ENCODE measurements around the gene ZNF319.
A peak's percentile ranks its signal among the peaks of the same experiment; 100 is the strongest.

Gene ZNF319

DNA sequence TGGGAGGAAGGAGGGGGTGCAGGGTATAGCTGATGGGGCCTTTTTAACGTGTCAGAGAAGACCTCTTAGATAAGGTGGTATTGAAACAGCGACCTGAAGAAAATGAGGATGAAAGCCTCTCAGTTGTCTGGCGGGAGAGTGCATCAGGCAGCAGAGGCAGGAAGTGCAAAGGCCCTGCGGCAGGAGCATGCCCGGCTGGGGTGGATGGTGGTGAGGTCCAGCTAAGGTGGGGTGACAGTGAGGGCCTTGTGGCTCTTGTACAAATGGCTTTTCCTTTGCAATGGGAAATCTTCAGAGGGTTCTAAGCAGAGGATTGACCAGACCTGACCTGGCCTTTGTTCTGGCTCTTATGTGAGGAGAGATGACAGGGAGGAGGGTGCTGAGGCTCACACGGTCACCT lies 36.5 kb upstream of the ZNF319 start:
- no peak for DNase-seq

DNA sequence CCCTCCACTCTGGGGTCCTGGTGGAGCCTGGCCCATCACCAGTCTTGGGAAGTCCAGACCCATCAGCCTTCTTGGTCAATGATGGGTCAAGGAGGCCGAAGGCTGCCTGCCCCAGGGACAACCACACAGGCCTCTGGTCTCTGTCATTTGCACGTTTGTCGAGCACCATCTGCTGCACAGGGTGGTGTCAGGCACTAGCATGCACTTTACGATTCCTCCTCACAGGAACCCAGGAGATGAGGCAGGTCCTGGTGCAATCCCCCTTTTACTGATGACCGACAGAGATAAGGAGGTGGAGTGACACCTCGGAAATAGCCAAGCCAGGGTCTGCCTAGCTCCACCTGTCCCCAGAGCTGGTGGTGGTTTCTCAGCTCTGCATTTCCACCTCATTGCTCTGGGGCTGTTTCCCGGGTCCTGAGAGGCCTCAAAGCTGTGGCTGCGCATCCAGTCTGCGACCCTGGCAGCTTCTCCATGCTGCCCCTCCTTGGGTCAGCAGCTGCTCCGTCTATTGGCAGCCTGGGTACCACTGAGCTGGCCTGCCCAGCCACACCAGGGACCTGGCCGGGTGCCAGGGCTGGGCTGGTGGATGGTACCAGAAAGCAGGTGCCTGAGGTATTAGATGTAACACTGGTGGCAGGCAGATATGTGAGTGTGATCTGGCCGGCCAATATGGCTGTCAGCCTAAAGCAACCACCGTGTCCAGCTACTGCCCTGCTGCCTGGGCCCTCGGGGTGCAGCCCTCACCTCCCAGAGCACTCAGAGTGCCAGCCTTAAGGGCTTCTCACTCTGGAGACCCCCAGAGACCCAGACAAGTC lies 35.1 kb upstream of the ZNF319 start:
- DNase-seq: no peak

DNA sequence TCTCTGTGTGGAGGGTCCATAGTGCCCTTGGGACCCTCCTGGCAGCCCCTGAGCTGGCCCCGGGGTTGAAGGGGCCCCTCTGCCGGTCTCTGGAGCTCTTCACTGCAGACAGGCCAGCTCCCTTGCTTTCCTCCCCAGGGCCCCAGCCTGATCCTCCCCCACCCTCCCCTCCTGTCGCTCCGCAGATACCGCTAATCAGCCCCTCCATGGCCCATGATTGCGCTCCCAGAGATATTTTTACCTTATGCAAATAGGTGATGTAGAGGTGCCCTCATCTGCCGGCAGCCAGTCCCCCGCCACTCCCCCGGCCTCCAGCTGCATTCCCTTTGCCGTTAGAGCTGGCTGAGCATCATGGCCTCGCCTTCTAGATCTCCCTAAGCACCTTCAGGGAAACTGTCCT lies 34.3 kb upstream of the ZNF319 start:
- no peak for DNase-seq

DNA sequence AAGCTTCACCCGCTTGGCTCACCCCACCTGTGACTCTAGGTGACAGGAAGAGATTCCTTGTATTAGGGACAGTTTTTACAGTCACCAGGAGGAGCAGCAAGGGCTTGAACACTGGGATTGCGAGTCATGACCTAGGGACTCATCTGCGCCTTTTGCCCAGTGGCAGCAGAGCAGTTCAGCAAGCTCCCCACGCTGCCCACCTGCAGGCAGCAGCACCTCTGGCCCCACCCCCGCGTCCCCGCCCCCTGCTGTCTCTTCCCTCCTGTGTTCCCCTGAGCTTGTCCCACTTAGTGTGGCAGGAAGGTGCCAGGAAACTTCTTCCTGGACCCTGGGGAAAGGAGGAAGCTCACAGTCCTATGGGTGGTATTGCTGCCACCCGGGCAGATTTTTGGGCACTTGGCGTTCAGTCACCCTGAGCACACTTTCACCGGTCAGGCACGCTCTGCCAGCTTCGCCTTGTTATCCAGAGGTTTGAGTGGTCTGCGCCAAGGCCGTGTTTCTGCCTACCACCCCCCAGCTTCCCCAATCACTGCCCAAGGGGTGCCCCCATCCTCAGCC lies 33.7 kb upstream of the ZNF319 start:
- no peak for DNase-seq

DNA sequence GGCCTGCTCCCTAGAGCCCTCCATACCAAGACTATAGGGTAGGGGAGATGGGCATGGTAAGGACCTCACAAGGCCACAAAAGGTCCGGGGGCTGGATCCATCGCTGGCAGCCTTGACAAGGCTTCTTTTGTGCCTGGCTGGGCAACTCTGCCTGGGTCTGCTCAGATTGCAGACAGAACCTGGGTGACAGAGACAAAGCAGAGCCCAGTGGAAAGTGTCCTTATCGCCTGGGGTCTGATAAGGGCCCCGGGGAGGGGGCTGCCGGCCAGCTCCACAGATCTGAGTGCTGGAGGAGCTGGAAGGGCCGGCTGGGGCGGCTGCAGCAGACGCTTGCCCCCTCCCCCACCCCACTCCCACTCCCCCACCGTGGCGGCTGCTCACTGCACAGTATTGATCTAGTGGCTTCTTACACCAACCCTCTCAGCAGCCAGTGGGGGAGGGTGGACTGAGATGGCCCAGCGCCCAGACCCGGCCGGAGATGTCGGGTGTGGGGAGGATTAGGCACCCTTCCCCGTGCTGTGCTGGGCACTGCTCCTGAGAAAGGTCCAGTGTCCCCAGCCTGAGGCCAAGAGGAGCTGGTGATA lies 32.3 kb upstream of the ZNF319 start:
- DNase-seq: no peak

DNA sequence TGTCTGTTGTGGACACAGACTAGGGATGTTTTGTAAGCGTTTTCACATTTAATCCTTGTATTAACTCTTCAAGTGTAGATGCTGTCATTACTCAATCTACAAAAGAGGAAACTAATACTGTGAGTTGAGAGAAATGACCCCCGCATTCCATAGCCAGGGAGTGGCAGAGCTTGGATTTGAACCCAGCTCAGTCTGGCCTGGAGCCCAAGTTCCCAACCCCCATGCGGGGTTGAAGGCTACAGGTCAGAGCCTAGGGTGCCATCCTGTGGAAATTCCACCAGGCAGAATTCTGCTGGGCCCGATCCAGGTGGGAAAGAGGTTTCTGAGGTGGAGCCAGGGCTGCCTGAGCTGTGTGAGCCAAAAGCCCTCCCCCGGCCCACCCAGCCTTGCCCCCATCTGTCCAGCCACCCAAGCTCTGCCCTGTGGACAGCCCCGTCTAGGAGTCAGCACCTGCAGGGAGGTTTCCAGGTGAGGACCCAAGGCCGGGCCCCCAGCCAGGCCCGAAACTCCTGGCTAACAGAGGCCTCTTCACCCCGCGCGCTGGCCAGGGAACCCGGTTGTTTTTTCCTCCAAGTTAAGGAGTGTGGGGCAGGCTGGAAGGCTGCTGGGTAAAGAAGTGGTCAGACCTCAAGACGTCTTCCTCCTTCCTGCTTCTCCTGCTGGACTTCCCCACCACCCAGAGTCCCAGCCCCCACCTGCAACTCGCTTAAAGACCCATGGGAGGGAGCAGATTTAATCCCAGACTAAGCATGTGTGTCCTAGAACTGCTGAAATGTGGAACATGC lies 30.7 kb upstream of the ZNF319 start:
- DNase-seq: no peak

DNA sequence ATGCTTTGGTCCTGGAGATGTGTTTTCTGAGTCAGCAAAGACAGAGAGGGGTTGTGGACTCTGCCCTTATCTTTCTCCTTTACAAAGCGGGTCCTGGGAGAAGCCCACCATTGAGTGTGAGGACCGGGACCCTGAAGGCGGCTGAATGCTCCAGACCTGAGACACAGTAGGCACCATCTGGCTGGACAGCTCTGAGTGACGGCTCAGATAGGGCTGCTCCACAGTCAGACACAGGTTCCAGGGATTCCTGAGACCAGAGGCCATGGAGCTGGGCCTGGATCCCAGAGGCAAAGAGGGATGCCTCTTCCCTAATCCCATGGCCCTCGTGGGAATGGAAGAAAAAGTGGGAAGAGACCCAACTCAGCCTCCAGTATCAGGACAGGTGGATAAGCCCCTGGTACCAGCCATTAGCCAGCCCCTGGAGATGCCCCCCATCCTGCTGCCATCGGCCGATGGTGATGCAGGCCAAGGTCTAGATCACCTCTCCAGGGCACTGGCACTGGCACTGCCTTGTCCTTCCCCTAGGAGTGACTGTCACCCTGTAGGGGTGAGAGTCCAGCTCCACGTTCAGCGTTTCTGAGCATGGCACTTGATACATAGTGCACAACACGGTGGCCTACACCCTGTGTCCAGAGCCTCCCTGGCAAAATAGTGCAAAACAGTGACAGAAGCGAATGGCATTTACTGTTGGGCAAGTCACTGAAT lies 29.8 kb upstream of the ZNF319 start:
- no peak for DNase-seq

DNA sequence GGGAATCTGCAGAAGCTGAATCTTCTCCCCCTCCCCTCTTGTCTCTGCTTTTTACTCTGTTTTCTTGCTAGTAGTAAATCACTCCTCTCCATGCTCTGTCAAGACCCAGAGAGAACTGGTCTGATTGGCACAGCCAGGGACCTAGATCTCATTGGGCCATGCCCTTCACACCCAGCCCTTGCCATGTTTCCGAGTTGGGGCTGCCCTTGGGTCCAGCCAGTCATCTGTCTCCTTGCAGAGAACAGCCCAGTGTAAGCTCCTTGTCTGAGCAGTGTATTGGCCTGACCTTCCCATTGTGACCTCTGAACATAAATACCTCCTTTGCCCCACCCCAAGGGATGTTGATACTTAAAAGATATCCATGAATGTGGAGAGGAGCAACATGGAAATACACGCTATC lies 28.9 kb upstream of the ZNF319 start:
- no peak for DNase-seq

DNA sequence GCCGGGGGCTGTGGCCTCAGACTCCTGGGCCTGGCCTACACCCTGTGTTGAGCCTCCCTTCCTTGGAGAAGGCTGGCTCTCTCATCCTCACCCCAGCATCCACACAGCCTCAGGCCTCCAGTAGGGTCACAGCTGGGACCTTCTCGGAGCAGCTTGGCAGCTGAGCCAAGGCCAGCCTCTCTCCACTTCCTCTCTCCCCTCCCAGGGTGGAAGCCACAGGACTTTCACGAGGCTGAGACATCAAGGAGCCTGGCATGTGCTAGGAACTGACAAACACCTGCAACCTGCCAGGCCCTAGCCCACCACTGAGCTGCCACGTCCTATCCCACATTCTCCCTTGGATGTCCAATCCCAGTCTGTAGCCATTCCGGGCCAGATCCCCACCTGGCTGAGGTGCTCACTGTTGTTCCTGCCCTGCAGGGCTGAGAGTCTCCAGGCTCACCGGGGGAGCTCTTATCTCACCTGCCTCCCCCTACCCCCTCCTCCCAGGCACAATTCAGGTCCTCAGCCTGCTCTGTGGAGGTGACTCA lies 28.1 kb upstream of the ZNF319 start:
- DNase-seq: no peak

DNA sequence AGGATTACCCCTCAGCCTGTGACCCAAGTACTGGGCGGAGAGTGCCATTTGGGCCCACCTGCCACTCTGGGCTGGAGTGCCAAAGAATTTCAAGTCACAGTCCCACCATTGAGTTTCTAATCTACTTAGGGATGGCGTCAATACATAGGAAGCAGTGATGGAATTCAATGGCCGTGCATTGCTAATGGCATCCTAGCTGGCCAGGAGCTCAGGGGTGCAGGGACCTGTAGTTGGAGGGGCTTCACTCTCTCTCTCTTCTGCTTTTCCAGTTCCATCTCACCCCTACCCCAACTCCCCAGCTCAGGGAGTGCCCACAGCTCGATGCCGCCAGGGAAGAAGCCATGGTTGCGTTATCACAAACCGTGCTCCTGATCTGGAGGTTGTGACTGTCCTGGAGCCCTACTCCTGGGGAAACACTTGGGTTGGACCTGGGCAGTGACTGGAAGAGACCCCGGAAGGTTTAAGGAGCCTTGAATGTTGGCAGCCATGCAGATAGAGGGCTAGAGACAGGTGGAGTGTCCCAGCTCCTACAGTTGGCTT lies 27.5 kb upstream of the ZNF319 start:
- no peak for DNase-seq

DNA sequence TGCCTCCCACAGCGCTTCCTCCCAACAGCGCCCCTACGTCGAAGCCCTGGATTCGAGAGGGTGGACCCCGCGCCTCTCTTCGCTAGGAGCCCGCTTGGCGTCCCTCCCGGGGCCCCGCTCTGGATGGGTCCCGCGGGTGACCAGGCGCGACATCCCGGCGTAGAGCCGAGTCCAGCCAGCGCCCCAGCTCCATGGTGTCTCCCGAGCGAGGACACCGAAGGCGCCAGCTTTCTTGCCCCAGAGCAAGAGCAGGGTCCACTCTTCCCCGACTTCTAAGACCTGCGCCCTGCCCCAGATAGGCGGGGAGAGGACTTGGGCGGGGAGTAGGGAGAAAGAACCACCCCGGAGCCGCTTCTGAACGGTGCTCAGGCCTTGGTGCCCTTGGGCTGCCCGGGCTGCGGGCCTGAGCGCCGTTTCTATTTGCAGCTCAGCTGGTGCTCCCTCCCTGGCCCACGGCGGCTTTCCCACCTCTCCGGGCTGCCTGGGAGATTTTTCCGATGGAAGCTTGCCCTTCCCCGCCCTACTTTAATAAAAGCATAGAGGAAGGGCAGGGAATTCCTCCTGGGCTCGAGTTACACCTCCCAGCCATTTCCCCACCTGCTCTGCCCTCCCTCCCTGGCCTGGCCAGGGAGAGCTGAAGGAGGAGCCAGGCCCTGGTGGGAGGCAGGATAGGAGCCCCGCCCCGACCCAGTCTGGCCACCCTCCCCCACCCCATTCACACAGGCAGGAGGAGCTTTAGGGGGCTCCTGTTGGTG lies 26.9 kb upstream of the ZNF319 start:
- DNase-seq: peak; percentile 40

DNA sequence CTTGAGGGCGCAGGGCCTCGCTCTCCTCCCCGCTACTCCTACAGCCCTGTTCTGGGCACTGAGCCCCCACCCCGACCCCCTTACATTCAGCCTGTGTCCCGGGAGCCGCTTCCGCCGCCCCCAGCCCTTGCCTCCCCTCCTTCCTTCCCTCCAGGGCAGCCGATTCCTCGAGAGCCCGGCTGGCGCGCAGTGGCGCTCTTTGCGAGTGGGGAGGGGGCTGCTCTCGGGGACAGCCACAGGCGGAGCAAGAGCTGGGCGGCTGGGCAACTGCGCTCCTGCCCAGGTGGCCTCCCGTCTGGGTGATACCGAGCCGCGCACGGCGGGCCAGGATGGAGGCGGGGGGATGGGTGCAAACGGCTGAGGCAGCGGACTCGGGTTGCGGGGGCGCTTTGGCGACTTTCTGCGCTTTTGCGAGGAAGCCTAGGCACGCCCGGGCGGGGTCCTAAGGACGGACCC lies 26.3 kb upstream of the ZNF319 start:
- DNase-seq: no peak

DNA sequence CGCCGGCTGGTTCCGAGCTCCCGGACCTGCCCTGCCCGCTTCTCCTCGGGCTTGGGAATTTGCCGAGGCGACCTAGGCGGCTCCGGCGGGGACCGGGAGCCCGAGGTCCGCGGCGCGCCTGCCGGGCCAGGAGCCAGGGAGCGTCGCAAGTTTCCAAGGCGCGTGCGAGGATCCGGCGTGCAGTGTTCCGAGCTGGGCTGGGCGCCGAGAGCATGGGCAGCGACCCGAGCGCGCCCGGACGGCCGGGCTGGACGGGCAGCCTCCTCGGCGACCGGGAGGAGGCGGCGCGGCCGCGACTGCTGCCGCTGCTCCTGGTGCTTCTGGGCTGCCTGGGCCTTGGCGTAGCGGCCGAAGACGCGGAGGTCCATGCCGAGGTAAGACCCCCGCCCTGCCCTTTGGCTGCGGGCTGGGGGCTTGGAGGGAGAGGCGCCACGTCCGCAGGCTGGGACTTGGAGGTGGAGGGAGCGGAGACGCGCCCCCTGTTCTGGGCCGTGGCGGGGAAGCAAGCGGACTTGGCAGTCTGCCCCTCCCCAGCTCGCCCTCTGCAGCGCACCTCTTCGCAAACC lies 25.8 kb upstream of the ZNF319 start:
- DNase-seq: no peak

DNA sequence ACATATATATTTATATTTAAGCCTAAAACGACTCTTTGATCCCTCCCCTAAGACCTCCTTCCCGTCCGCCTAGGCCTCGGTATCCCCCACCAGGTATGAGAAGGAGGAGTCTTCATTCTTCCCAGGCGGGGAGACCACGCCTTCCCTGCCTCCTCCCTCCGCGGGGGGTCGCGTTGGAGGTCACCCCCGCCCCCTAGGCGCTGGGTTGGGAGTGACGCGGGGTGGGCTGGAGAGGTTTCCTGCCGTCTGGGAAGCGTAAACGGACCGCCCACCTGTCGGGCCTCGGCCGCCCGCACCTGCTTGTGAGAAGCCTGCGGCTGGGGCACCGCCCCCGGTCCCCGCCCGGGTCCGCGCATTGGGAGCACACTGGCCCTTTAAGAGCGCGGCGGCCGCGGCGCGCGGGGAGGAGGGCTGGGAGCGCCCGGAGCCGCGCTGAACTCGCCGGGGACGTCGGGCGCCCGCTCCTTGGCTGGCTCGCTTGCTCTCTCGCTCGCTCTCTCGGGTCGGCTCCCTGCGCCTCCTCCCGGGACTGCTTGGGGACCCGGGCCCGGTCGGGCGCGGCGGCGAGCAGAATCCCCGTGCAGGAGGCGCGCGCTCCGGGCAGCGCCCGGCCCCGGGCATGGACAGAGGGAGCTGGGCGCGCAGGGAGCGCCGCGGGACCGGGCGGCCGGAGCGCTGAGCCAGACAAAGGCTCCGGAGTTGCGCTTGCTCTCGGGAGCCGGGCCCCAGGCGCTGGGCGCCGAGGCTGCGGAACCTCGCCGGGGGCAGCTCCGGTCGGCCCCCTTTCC lies 25.1 kb upstream of the ZNF319 start, which contains the start of gene MMP15:
MMP15 (plus strand) TSS at position 404 of the 788 bp plus-strand sequence. CDS start 597 bp downstream, outside the sequence.
- peak; percentile 74 for DNase-seq

DNA sequence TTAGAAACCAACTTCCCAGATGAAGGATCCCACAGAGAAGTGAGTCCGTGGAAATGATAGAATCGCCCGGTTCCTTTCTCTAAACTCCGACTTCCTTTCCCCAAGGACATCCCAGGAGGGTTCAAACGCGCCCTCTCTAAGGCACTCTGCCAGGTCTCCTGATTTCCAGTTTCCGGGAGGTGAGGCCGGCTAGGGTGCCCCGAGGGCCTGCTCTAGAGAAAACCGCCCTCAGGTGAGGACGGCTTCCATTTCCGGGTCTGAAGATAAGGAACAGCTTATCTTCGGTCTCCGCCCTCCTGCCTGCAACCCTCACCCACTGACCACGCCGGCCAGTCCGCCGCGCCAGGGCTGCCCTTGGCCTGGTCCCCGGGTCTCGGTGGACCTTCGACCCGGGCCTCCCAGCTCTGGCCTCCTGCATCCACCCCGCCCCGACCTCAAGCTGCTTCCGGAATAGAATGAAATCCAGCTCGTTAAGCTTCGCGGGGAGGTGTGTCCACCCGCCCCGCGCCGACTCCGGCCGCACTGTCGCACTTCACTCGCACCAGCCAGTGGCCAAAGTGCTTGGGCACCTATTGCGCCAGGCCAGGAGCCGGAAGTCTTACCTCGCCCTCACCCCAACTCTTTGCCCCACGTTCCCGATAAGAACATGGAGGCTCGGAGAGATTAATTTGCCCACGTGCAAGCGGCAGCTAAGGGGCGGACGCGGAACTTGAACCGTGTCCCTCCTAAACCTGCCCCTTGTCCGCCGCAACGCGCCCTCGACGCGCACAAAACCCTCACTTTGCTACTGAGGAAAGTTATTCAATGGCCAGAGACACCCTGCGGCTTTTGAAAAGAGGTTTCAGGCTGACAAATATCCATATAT lies 24.2 kb upstream of the ZNF319 start:
- DNase-seq: no peak

DNA sequence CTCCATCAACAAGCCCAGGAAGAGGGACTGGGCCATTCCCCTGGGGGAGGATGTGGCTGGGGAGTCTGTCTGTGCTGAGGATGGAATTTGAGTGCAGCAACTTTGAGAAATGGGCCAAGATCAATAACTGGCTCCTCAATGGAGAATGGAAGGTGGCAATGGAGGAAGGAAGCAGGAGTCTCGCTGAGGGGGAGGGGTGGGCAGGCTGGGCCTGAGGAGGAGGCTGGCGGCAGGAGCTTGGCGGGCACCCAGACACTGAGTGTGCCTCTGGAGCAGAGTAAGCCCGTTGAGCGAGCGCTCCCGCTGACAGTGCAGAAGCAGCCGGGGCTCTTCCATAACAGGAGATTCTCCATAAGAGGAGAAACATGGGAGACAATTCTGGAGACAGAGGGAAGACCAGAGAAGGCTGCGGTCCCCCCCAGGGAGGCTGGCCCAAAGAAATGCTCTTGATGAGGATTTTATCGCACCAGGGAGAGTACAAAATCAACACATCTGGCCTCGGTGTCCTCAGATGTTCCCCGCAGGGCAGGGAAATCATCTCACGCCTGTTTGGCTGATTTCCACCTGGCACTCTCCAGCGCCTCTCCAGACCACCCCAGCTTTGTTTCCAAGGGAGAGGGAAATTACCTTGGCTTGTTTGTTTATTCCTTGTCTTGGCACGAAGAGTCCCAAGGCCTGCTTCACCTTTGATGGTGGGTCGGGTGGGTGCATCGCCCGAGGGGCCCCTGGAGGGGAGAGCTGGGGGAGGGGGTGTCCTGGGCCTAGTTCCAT lies 22.3 kb upstream of the ZNF319 start:
- peak; percentile 65 for DNase-seq

DNA sequence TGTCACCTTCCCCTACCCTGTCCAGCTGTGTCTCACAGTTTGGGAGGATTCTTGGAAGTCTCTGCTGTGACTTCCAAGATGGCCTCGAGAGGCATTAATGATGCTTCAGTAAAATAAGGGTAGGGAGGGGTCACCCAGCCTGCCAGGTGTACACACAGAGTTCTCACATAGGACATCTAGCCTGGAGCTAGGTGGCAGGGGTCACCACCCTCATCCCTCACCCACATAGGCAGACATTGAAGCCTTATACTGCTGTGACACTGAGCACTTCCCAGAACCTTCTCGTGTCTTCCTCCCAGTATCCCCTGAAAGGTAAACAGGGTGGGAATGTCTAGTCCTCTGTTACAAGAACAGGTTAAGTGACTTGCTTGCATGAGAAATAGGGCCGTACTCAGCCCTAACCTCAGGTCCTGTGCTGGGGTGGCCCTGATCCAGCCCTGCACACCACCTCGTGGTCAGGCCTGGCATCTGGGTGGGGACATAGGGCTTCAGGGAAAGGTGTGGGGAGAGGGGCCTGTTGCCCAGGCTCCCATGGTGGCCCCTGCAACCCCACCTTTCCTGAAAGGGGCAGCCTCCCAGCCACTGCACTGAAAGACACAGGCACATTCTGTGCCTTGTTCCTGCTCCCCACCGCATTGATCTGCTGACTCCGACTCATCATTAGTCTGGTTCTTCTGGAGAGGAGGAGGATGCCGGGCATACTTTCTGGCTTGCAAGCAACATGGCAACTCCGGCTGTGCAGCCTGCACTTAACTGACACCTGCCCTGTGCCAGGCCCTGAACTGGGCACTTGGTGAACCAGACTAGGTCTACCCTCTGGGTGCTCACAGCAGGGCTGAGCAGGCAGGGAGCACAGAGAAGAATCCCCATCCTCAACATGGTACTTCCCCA lies 21.4 kb upstream of the ZNF319 start:
- no peak for DNase-seq
